GM12891 (cell line): ENCODE data around the gene AQP12A.

Source experiments
- DNase-seq: peaks from one replicate; pipeline ENCODE4 v3.0.0; 2011; ENCODE audit warnings: low spot score; ENCODE audit not compliant: insufficient read length
- FAIRE-seq: peaks from 2 replicates; lab custom pipeline; 2011; peaks lifted over from hg19 to GRCh38; lab: Jason Lieb, UNC
- PAX5 ChIP-seq: IDR thresholded peaks from 2 replicates; pipeline ENCODE4 v1.6.1; 2011; ENCODE audit warnings: low read length, moderate library complexity, mild to moderate bottlenecking; ENCODE audit not compliant: insufficient read depth, severe bottlenecking
- POLR2A ChIP-seq: IDR thresholded peaks from 2 replicates; pipeline ENCODE4 v1.6.1; 2011; ENCODE audit warnings: low read depth, low read length, control low read depth
- POLR2AphosphoS5 ChIP-seq: IDR thresholded peaks from 2 replicates; pipeline ENCODE4 v1.6.1; 2011; ENCODE audit warnings: low read depth, low read length, control low read depth
- POU2F2 ChIP-seq: IDR thresholded peaks from 2 replicates; pipeline ENCODE4 v1.6.1; 2011; ENCODE audit warnings: low read depth, mild to moderate bottlenecking, control low read depth, low read length, moderate library complexity
- SPI1 ChIP-seq: IDR thresholded peaks from 2 replicates; pipeline ENCODE4 v1.6.1; 2011; ENCODE audit warnings: low read depth, low read length, control low read depth
- TAF1 ChIP-seq: IDR thresholded peaks from 2 replicates; pipeline ENCODE4 v1.6.1; 2011; ENCODE audit warnings: low read depth, low read length, control low read depth

AQP12A gene

DNA sequence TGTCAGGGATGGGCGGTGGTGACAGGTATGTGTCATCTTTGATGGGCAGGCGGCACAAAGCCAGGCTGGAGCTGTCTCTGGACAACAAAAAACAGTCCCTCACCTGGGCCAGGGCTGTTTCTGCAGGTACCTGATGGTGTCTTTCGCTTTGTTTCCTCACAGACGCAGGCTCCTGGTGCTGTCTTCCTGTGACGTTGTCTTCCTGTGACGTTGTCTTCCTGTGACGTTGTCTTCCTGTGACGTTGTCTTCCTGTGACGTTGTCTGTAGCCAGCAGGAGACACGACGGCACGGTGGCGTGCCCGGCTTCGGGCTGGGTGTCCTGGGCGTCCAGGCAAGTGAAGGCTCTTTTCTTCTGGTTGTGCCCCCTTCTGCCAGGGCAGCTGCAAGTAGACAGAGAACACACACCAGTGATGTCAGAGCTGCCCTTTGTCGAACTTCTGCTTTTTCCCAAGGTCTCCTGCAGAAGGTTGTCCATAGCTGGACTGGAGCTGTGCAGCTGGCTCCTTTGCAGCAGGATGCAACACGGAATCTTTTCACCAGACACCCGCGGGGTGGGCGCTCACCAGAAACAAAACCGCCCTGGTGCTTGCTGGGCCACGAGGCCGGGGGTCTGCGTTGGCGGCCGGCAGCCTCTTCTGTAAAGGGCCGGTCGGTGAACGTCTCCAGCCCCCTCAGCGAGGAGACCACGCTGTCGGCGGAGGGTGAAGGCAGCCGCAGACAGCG, 45.3 kb upstream of the AQP12A start:
- FAIRE-seq (no peak), DNase-seq (peak; percentile 15)
- no peak for TF ChIP-seq POLR2AphosphoS5
- TF ChIP-seq POLR2A = no peak
- no peak for TF ChIP-seq TAF1
- no peak for TF ChIP-seq SPI1
- no peak for TF ChIP-seq POU2F2
- TF ChIP-seq PAX5 = no peak

DNA sequence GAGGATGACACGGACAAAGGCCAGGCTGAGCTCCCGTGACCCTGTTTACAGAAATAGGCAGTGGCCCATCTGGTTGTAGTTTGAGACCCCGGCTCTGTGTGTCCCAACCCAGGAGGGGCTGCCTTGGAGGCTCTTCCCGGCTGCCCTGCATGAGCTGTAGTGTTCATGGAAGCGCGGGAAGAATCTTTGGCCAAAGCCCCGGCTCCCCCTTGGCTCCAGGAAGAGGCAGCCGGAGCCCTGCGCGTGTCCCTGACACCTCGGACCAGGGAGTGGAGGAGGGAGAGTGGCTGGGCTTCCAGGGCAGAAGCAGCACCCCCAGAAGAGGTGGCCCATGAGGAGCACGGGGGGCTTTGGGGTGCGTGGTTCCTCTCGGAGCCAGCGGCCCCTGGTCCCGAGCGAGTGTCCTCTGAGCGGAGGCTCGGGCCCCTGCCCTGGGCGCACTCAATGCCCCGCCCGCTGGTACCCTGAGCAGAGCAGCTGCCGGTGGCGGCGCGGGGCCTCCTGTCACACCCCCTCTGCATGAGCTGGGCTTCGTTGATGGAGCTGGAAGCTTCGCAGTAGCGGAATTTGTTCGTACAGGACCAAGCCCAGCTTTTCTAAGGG, 44.7 kb upstream of the AQP12A start:
- TF ChIP-seq POU2F2 = no peak
- no peak for TF ChIP-seq TAF1
- FAIRE-seq (no peak), DNase-seq (no peak)

DNA sequence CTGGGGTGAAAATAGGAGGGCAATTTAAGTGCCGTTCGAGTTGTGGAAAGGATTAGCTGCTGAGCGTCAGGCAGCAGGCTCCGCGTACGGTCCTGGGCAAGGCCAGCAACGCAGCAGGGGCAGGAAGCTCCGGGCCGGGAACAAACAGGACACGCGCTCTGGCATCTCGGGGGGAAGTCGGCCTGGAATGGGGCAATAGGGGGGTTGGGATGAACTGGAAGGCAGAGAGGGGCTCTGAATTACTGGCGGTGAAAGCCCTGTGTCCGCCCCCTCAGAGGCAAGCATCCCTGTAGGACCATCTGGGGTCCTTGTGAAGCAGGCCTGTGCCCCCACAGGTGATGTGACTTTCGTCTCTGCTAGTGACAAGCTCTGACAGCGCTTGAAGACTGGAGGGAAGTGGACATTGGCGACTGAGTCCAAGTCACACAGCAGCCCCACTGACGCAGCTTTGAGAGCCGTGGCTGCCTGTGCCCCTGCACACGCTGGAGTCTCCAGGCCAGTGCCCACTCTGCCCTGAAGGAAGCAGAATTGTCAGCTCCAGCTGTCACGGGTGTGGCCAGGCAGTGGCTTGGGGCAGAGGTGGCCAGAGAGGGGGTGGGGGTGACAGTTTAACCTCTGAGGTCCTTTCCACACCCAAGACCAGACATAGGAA, 44.0 kb upstream of the AQP12A start:
- TF ChIP-seq TAF1 = no peak
- TF ChIP-seq SPI1 = no peak
- no peak for TF ChIP-seq PAX5
- TF ChIP-seq POU2F2 = no peak
- no peak for TF ChIP-seq POLR2A
- TF ChIP-seq POLR2AphosphoS5 = no peak
- FAIRE-seq (no peak), DNase-seq (no peak)

DNA sequence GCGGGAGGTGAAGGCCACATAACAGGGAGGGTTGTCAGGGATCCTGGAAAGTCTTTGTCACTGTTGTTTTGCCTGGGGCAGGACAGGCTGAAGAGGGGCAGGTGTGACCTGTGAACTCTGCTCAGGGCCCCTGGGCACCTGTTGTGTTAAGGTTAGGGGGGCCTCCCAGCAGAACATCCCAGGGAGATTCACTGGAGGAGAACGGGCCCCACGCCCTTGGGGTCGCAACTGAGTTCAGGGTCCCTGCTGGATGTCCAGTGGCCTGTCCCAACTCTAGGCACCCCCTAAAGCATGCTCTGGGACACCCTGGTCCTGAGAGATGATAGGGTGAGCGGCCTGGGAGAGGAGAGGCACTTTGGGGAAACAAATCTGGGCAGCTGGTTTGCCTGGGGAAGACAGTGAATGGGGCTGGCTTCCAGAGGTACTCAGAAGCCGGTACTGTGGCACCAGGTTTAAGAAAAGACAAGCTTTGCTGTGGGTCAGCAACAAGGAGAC, 43.5 kb upstream of the AQP12A start:
- DNase-seq (no peak), FAIRE-seq (no peak)
- TF ChIP-seq PAX5 (no peak), TAF1 (no peak), POLR2A (no peak), POLR2AphosphoS5 (no peak), POU2F2 (no peak), SPI1 (no peak)

DNA sequence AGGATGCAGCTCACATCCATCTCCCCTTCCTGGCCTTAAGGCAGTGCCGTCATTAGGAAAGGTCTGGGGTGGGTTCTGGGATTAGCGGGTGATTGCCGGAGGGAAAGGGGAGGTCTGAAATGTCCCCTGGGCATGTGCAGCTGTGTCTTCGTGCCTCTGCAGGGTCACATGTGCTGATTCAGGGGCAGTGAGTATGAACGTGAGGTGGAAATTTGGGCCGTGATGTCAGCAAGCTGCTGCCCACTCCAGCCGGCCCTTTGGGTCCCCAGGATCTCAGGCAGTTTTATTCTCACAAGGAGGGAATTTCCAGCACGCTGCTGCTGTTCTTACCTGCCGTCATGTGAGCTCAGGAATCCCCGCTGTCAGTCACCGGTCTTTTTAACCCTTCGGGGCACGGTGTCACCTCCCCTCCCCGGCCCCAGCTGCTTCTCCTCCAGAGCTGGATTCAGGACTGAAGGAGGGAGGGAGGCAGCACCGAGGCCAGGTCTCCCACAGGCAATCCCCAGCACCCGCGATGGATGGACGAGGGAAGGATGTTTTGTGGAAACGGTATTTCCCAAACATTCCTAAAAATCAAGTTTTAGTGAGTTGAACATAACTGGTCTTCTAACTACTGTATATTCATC, 42.9 kb upstream of the AQP12A start:
- FAIRE-seq = no peak
- DNase-seq = no peak
- TF ChIP-seq POU2F2 (no peak), POLR2A (no peak), TAF1 (no peak)

DNA sequence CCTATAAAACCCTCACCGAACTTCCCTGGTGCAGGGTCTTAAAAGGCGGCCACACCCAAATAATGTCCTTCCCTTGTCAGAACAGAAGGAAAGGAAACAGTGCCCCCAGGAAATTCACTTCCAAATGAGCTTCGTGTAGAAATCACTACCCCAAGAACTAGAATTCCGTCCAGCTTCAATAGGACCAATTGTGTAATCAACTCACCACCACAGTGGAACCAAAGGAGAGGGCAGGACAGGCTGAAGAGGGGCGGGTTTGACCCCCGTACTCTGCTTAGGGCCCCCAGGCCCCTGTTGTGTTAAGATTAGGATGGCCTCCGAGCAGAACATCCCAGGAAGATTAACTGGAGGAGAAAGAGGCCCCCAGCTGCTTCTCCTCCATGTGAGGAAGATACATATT, 42.3 kb upstream of the AQP12A start:
- FAIRE-seq = no peak
- DNase-seq = no peak
- no peak for TF ChIP-seq POLR2AphosphoS5

DNA sequence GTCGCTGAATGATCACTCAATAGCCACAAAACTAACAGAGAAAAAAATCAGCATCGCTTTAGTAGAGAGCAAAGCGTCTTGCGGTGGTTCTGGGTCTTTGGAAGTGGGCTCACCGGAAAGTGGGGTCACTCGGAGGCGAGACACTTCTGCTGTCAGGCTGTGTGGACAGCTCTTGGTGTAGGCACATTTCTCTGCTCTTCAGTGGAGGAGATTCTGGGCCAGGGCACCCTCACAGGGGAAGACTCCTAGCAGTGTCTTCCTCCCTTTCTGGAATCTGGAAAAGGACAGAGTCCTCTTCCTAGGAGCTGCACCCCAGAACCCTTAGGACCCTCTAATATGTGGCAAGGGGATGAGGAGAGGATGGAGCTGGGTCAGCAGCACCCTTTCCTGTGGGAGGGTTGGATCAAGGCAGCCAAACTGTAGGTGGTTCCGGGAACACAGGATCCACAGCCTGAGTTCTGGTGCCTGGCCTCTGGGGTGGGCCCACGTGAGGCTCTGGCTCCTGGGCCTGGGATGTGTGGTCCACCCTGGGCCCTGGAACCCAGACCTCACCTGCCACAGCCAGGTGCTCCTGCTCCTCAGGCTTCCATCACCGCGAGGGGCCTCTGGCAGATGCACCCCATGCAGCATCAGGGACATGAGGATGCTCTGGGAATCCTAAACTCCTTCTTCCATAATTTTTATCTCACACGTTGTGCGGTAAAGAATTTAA, 41.3 kb upstream of the AQP12A start:
- FAIRE-seq = no peak

DNA sequence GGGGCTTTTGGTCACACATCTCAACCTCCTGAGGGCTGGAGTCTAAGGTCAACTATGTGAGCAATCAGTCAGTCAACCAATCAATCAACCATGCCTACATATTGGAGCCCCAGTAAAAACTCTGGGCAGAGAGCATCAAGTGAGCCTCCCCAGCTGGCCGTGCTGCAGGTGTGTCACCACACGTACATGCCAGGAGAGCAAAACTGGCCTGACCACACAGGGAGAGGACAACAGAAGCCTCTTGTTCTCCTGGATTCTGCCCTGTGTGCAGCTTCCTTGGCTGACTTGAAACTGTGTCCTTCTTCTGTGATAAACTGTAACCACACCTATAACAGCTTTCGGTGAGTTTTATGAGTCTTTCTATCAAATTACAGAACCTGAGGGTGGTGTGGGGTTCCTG, 40.5 kb upstream of the AQP12A start:
- no peak for TF ChIP-seq POLR2AphosphoS5
- no peak for TF ChIP-seq PAX5
- DNase-seq = no peak
- FAIRE-seq = no peak

More for the DNA sequence above, 41.3 kb upstream of the AQP12A start:
- TF ChIP-seq POU2F2 = no peak
- no peak for TF ChIP-seq POLR2AphosphoS5
- no peak for TF ChIP-seq POLR2A
- TF ChIP-seq PAX5 = no peak
- no peak for TF ChIP-seq TAF1
- TF ChIP-seq SPI1 = no peak
- DNase-seq = no peak
